ENCODE results near the gene AHNAK. TPM values are rescaled to one million over a fixed set of nuclear protein-coding genes. Genes with fewer than 3 reads are reported as not detected.

Gene AHNAK
- 1,000 to 10,000 TPM in 1 of 4 donors, 100 to 1,000 TPM in 3; 571 to 1,016 (median 697) TPM for total RNA-seq

- no peaks in the 10 kb centered on the region for H3K27me3 ChIP-seq
- no peaks in the 10 kb centered on the region for H3K36me3 ChIP-seq
- peak within 1 kb of the TSS; percentile 80 to 99 (median 86) for H3K4me3 ChIP-seq
- H3K4me1 ChIP-seq = peaks cover 7 to 68% (median 31%) of the 10 kb centered on the region in 4 donors
- H3K9me3 ChIP-seq = no peaks in the 10 kb centered on the region
- H3K27ac ChIP-seq = peak within 1 kb of the TSS; percentile 87 to 99 (median 93)
- TF ChIP-seq POLR2A (IDR thresholded peaks at IDR 0.05) (peak; percentile 93 to 94), CTCF (IDR thresholded peaks at IDR 0.05) (peak in 1 of 6 experiments; percentile 5)
- DNase-seq = peak; percentile 77 to 93 (median 93)
Measured at GRCh38 chr11:62546244-62546928, at the start of gene AHNAK. Gene AHNAK (minus strand): TSS chr11:62546806. CDS start chr11:62536098, 10,708 bp downstream.

- TF ChIP-seq POLR2A (IDR thresholded peaks at IDR 0.05) (no peak), CTCF (IDR thresholded peaks at IDR 0.05) (no peak)
- Histone ChIP-seq H3K9me3 (no peaks in the 10 kb centered on the region), H3K4me3 (no peak overlapping the region), H3K27ac (no peak overlapping the region), H3K4me1 (peaks cover 4 to 42% (median 16%) of the 10 kb centered on the region in 4 donors), H3K27me3 (no peaks in the 10 kb centered on the region), H3K36me3 (peaks cover 0 to 54% (median 0%) of the 10 kb centered on the region in 3 donors)
- DNase-seq = no peak
Measured at GRCh38 chr11:62595124-62595523, 48.5 kb upstream of the AHNAK start.

GRCh38 chr11:62593434-62594044, 46.9 kb upstream of the AHNAK start:
- peak; percentile 85 to 93 (median 86) for DNase-seq
- Histone ChIP-seq H3K27me3 (no peaks in the 10 kb centered on the region), H3K4me1 (peaks cover 0 to 29% (median 10%) of the 10 kb centered on the region in 4 donors), H3K27ac (peak overlapping the region in 2 of 4 donors; percentile 6 to 9), H3K9me3 (no peaks in the 10 kb centered on the region), H3K36me3 (peaks cover 0 to 54% (median 0%) of the 10 kb centered on the region in 3 donors), H3K4me3 (no peak overlapping the region)
- no peak for TF ChIP-seq POLR2A (IDR thresholded peaks at IDR 0.05)
- TF ChIP-seq CTCF (IDR thresholded peaks at IDR 0.05) = peak in 5 of 6 experiments; percentile 47 to 69 (median 63)

- no peak overlapping the region for H3K4me3 ChIP-seq
- H3K27me3 ChIP-seq = no peaks in the 10 kb centered on the region
- no peak for TF ChIP-seq CTCF (IDR thresholded peaks at IDR 0.05)
- no peak for TF ChIP-seq POLR2A (IDR thresholded peaks at IDR 0.05)
- H3K36me3 ChIP-seq = peaks cover 0 to 54% (median 0%) of the 10 kb centered on the region in 3 donors
- H3K4me1 ChIP-seq = peaks cover 0 to 25% (median 10%) of the 10 kb centered on the region in 4 donors
- no peak for DNase-seq
- H3K27ac ChIP-seq = peak overlapping the region; percentile 93 to 96 (median 94)
- no peaks in the 10 kb centered on the region for H3K9me3 ChIP-seq
Measured at GRCh38 chr11:62592989-62593421, 46.4 kb upstream of the AHNAK start.

GRCh38 chr11:62592146-62592815, 45.7 kb upstream of the AHNAK start:
- Histone ChIP-seq H3K27ac (peak overlapping the region; percentile 93 to 96 (median 94)), H3K36me3 (peaks cover 0 to 53% (median 0%) of the 10 kb centered on the region in 3 donors), H3K4me3 (peak overlapping the region; percentile 47 to 85 (median 68)), H3K4me1 (peaks cover 0 to 25% (median 10%) of the 10 kb centered on the region in 4 donors), H3K27me3 (no peaks in the 10 kb centered on the region), H3K9me3 (no peaks in the 10 kb centered on the region)
- TF ChIP-seq CTCF (IDR thresholded peaks at IDR 0.05) = no peak
- no peak for TF ChIP-seq POLR2A (IDR thresholded peaks at IDR 0.05)
- DNase-seq = no peak

All from Peyer's patch (tissue), 4 donors.